Gastroesophageal sphincter (tissue), 3 donors: ENCODE data around the gene GTF3C1.

Experiments used
- CTCF ChIP-seq, 4 experiments: fragments of 200-600 bp in 2 of 4; fragments of 450-650 bp in 2 of 4; sonication (generic) in 1 of 4; IDR thresholded peaks; one replicate each; pipeline ENCODE4 v1.5.1; 2017 to 2019; ENCODE audit warnings: antibody characterized with exemption in 4 of 4, mild to moderate bottlenecking in 2 of 4, moderate library complexity in 2 of 4
- POLR2A ChIP-seq, 2 donors: fragments of 450-650 bp; IDR thresholded peaks; one replicate each; pipeline ENCODE4 v1.6.1; 2017; ENCODE audit warnings: antibody characterized with exemption in 2 of 2, mild to moderate bottlenecking in 2 of 2, moderate library complexity in 1 of 2

GRCh38 chr16:27508476-27508875, 41.2 kb downstream of the GTF3C1 start:
- TF ChIP-seq POLR2A (IDR thresholded peaks at IDR 0.05): no peak
- no peak for TF ChIP-seq CTCF (IDR thresholded peaks at IDR 0.05)
